OCI-LY1 (cell line): ENCODE measurements around the gene SH3BGRL.

Experiments used
- H2AFZ ChIP-seq: fragments of 200-600 bp; sonication (generic), shearing (Covaris generic); 2 replicates; pipeline ENCODE4 v1.6.0; 2014; ENCODE audit warnings: antibody characterized with exemption, mild to moderate bottlenecking, low read length
- H3F3A ChIP-seq: fragments of 200-600 bp; sonication (generic), shearing (Covaris generic); 2 replicates; pipeline ENCODE4 v1.6.0; 2014; ENCODE audit warnings: mild to moderate bottlenecking, antibody characterized with exemption, low read length, moderate library complexity; ENCODE audit not compliant: insufficient read depth
- H3K27ac ChIP-seq: fragments of 200-600 bp; sonication (generic); 2 replicates; pipeline ENCODE4 v1.5.1; 2014; ENCODE audit warnings: low read length, mixed run types, mild to moderate bottlenecking, low read depth; ENCODE audit not compliant: poor library complexity, severe bottlenecking
- H3K27me3 ChIP-seq: fragments of 200-600 bp; sonication (generic); 2 replicates; pipeline ENCODE4 v1.6.0; 2014; ENCODE audit warnings: antibody characterized with exemption, mild to moderate bottlenecking, low read length, moderate library complexity; ENCODE audit not compliant: insufficient read depth
- H3K36me3 ChIP-seq: fragments of 200-600 bp; sonication (generic); 2 replicates; pipeline ENCODE4 v1.6.1; 2014; ENCODE audit warnings: mild to moderate bottlenecking, antibody characterized with exemption, low read length, moderate library complexity, mixed read lengths; ENCODE audit not compliant: insufficient read depth
- H3K4me1 ChIP-seq: fragments of 200-600 bp; sonication (generic); 2 replicates; pipeline ENCODE4 v1.5.1; 2014; ENCODE audit warnings: mild to moderate bottlenecking, low read length, moderate library complexity; ENCODE audit not compliant: insufficient read depth, severe bottlenecking
- H3K4me2 ChIP-seq: fragments of 200-600 bp; sonication (generic), shearing (Covaris generic); 2 replicates; pipeline ENCODE4 v1.6.1; 2014; ENCODE audit warnings: low read length
- H3K4me3 ChIP-seq: fragments of 200-600 bp; sonication (generic); 2 replicates; pipeline ENCODE4 v1.5.1; 2014; ENCODE audit warnings: low read length, low read depth, mild to moderate bottlenecking, mixed read lengths; ENCODE audit not compliant: poor library complexity, severe bottlenecking
- H3K79me2 ChIP-seq: fragments of 200-600 bp; shearing (Covaris generic); 2 replicates; pipeline ENCODE4 v1.6.1; 2016; ENCODE audit warnings: mixed run types, low read length, mixed read lengths; ENCODE audit not compliant: insufficient read depth
- H3K9ac ChIP-seq: fragments of 200-600 bp; sonication (generic), shearing (Covaris generic); 2 replicates; pipeline ENCODE4 v1.6.1; 2014; ENCODE audit warnings: mild to moderate bottlenecking, low read length, mixed read lengths
- H3K9me2 ChIP-seq: fragments of 200-600 bp; sonication (generic), shearing (Covaris generic); 2 replicates; pipeline ENCODE4 v1.6.1; 2014; ENCODE audit warnings: low read depth, mild to moderate bottlenecking, low read length, mixed read lengths
- H3K9me3 ChIP-seq: fragments of 200-600 bp; shearing (Covaris generic); 2 replicates; pipeline ENCODE4 v1.6.1; 2014; ENCODE audit warnings: low read length, mixed read lengths
- H4K20me1 ChIP-seq: fragments of 200-600 bp; sonication (generic), shearing (Covaris generic); 2 replicates; pipeline ENCODE4 v1.6.0; 2016; ENCODE audit warnings: mild to moderate bottlenecking, low read length; ENCODE audit not compliant: insufficient read depth
- CTCF ChIP-seq: fragments of 200-600 bp; sonication (generic), shearing (Covaris generic); IDR thresholded peaks from 2 replicates; pipeline ENCODE4 v1.5.1; 2017; ENCODE audit warnings: mild to moderate bottlenecking, antibody characterized with exemption, low read length, moderate library complexity, mixed read lengths
- EZH2 ChIP-seq: fragments of 200-600 bp; sonication (generic), shearing (Covaris generic); IDR thresholded peaks from 2 replicates; pipeline ENCODE4 v1.8.0; 2017; ENCODE audit warnings: borderline replicate concordance, mixed run types, mild to moderate bottlenecking, antibody characterized with exemption, low read length, moderate library complexity, mixed read lengths

The SH3BGRL gene

GRCh38 chrX:81291996-81292395 lies 90.1 kb downstream of the SH3BGRL start:
- no peak for TF ChIP-seq EZH2
- no peak for TF ChIP-seq CTCF
- Histone ChIP-seq H3K9me3 (no peaks in the 10 kb centered on the region), H3K4me2 (no peak overlapping the region), H3K4me1 (no peaks in the 10 kb centered on the region), H3F3A (no peaks in the 10 kb centered on the region), H3K27me3 (no peaks in the 10 kb centered on the region), H3K9ac (no peak overlapping the region), H3K79me2 (no peaks in the 10 kb centered on the region), H3K4me3 (no peak overlapping the region), H4K20me1 (no peaks in the 10 kb centered on the region), H3K36me3 (peaks cover 14% of the 10 kb centered on the region; the same call in 1 of the 2 replicates), H3K9me2 (no peaks in the 10 kb centered on the region), H3K27ac (no peak overlapping the region), H2AFZ (no peak overlapping the region)

GRCh38 chrX:81294101-81294500 lies 92.2 kb downstream of the SH3BGRL start:
- Histone ChIP-seq H3K4me1 (no peaks in the 10 kb centered on the region), H3K9me2 (no peaks in the 10 kb centered on the region), H2AFZ (no peak overlapping the region), H3F3A (no peaks in the 10 kb centered on the region), H3K9me3 (no peaks in the 10 kb centered on the region), H3K36me3 (peaks cover 20% of the 10 kb centered on the region), H4K20me1 (no peaks in the 10 kb centered on the region), H3K79me2 (no peaks in the 10 kb centered on the region), H3K27ac (no peak overlapping the region), H3K4me2 (no peak overlapping the region), H3K4me3 (no peak overlapping the region), H3K9ac (no peak overlapping the region), H3K27me3 (no peaks in the 10 kb centered on the region)
- no peak for TF ChIP-seq CTCF
- no peak for TF ChIP-seq EZH2

GRCh38 chrX:81301877-81302276 lies 100.0 kb downstream of the SH3BGRL start:
- no peak overlapping the region for H3K27ac ChIP-seq
- H3F3A ChIP-seq = no peaks in the 10 kb centered on the region
- no peak overlapping the region for H2AFZ ChIP-seq
- H3K9me3 ChIP-seq = no peaks in the 10 kb centered on the region
- H3K9ac ChIP-seq = no peak overlapping the region
- TF ChIP-seq EZH2 (no peak), CTCF (no peak)
- no peaks in the 10 kb centered on the region for H3K9me2 ChIP-seq
- peaks cover 5% of the 10 kb centered on the region; the same call in 1 of the 2 replicates for H3K36me3 ChIP-seq
- no peak overlapping the region for H3K4me3 ChIP-seq
- H3K27me3 ChIP-seq = no peaks in the 10 kb centered on the region
- H3K4me2 ChIP-seq = no peak overlapping the region
- H4K20me1 ChIP-seq = no peaks in the 10 kb centered on the region
- H3K79me2 ChIP-seq = no peaks in the 10 kb centered on the region
- H3K4me1 ChIP-seq = no peaks in the 10 kb centered on the region
